ENCODE data around the gene PHLDA3. TPM values are rescaled to one million over a fixed set of nuclear protein-coding genes. Genes with fewer than 3 reads are reported as not detected.

The PHLDA3 gene
- total RNA-seq, 2 donors from 2014 or later: 9.6 to 15.8 TPM

DNA sequence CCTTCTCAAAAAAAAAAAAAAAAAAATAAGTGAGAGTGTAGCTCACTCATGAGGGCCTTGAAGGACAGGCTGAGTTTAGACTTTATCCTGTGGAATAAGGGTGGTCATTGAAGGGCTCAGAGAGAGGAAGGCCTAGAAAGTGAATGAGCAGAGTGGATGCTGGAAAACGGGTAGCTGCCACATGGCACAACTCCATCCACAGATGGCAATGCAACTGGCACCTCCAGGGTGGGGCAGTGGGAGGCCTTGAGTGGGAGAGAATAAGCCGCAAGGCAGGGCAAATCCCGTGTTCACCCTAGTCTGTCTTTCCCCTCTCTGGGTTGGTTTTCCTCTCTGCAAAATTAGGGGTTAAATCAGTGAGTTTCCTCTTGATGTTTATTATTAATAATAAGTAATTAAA lies 50.5 kb downstream of the PHLDA3 start:
- H3K4me3 ChIP-seq (ENCODE audit: low read length): no peak overlapping the region
- H3K9me3 Mint-ChIP-seq: no peaks in the 10 kb centered on the region
- no peaks in the 10 kb centered on the region for H3K9me3 ChIP-seq (ENCODE audit: control insufficient read depth, low read length)
- H3K27me3 Mint-ChIP-seq (ENCODE audit: insufficient read depth): no peaks in the 10 kb centered on the region
- H3K27ac Mint-ChIP-seq: no peak overlapping the region
- no peaks in the 10 kb centered on the region for H3K36me3 Mint-ChIP-seq (ENCODE audit: low read depth)
- peaks cover 12% of the 10 kb centered on the region for H3K4me1 Mint-ChIP-seq
- H3K27ac ChIP-seq (ENCODE audit: low read depth, low read length): no peak overlapping the region
- H3K27me3 ChIP-seq (ENCODE audit: control insufficient read depth, insufficient read depth, low read length, poor library complexity, severe bottlenecking): no peaks in the 10 kb centered on the region
- 85% methylated on average over 3 of the region's 3 CpGs; no CpG with 5 or more reads in 1 of the 2 experiments for WGBS, 2 experiments (ENCODE audit: insufficient coverage in 1 of 2, insufficient read length in 1 of 2)
- no peaks in the 10 kb centered on the region for H3K36me3 ChIP-seq (ENCODE audit: control insufficient read depth, insufficient read depth, low read length)
- no peak overlapping the region for H3K4me3 Mint-ChIP-seq
- no peak for TF ChIP-seq CTCF (conservative IDR thresholded peaks at IDR 0.05)
- peaks cover 7% of the 10 kb centered on the region for H3K4me1 ChIP-seq (ENCODE audit: control insufficient read depth, insufficient read depth, low read length)
- DNase-seq: no peak
- no peak overlapping the region for H3K9ac ChIP-seq (ENCODE audit: extremely low read depth, low read length, poor library complexity, severe bottlenecking)

Other genes starting within 250 kb of the PHLDA3 start
- gene PKP1, start 185.7 kb downstream of the PHLDA3 start, total RNA-seq: under 1 TPM; 0.18 to 0.44 TPM
- gene TNNT2, start 91.5 kb downstream of the PHLDA3 start, total RNA-seq: under 1 TPM; 0.35 to 0.88 TPM
- gene LAD1, start 69.9 kb downstream of the PHLDA3 start, total RNA-seq: 10 to 100 TPM; 13.5 to 13.6 TPM
- under 1 TPM in 1 of 2 donors, not detected in 1; 0.66 TPM for gene TNNI1, start 47.5 kb downstream of the PHLDA3 start, total RNA-seq
- 10 to 100 TPM; 16.1 to 17.7 TPM for gene CSRP1, start 37.9 kb upstream of the PHLDA3 start, total RNA-seq
- 10 to 100 TPM; 42.2 to 62.5 TPM for gene NAV1, start 69.9 kb upstream of the PHLDA3 start, total RNA-seq

Measured in endodermal cell (in vitro differentiated cells).